Left lung (tissue), 10 donors: ENCODE data around the gene SAA2. TPM values are rescaled to one million over a fixed set of nuclear protein-coding genes. Genes with fewer than 3 reads are reported as not detected.
A peak's percentile ranks its signal among the peaks of the same experiment; 100 is the strongest.
"Not testable (repeated sequence)": the region's sequence is repeated elsewhere in the genome, so short reads cannot be mapped to it uniquely, and the experiment has no call there.

Experiments
- ATAC-seq: fragments of 200-7000 bp; cut with Tn5 transposase; one replicate; pipeline ENCODE4 v1.9.1; 2020; ENCODE audit warnings: moderate library complexity
- DNase-seq, 4 donors: peaks; one replicate each; pipeline ENCODE4 v3.0.0-alpha.2; 2013 to 2020
- H3K27ac ChIP-seq, 2 donors: fragments of 200-600 bp; sonication (generic) in 1 of 2; one replicate each; pipeline versions ENCODE4 v1.5.0 to v1.8.0; 2020 to 2021
- H3K27me3 ChIP-seq, 2 donors: fragments of 200-600 bp; sonication (generic) in 1 of 2; one replicate each; pipeline versions ENCODE4 v1.5.0 to v1.8.0; 2020 to 2021
- H3K36me3 ChIP-seq, 2 donors: fragments of 200-600 bp; sonication (generic) in 1 of 2; one replicate each; pipeline versions ENCODE4 v1.5.0 to v1.8.0; 2020 to 2021
- H3K4me1 ChIP-seq, 2 donors: fragments of 200-600 bp; one replicate each; pipeline ENCODE4 v1.8.0; 2021
- H3K4me3 ChIP-seq, 2 donors: fragments of 200-600 bp; sonication (generic) in 1 of 2; one replicate each; pipeline versions ENCODE4 v1.5.0 to v1.8.0; 2020 to 2021; ENCODE audit warnings: mild to moderate bottlenecking in 1 of 2
- H3K9me3 ChIP-seq, 2 donors: fragments of 200-600 bp; sonication (generic) in 1 of 2; one replicate each; pipeline versions ENCODE4 v1.5.0 to v1.8.0; 2020 to 2021
- CTCF ChIP-seq, 2 donors: fragments of 200-600 bp; sonication (generic) in 1 of 2; IDR thresholded peaks; one replicate each; pipeline versions ENCODE4 v1.5.0 to v1.8.0; 2021; ENCODE audit warnings: antibody characterized with exemption in 2 of 2
- intact Hi-C, 2 donors: fragments of 100-400 bp; cut with DNase I; formaldehyde crosslinking; loops; one replicate each; pipeline versions ENCODE4 v1.11.2 to v1.14.2; 2022
- polyA plus RNA-seq, 6 donors: library from polyadenylated mRNA; unstranded; fragments of 120-200 nt; gene quantifications; one replicate each; pipeline ENCODE4 v1.2.1, GENCODE V29; 2013; ENCODE audit not compliant: insufficient read length in 6 of 6
- total RNA-seq, 2 donors: library from RNA; stranded (reverse); fragmentation: NEBNext Ultra II Directional; extraction: Animal tissue kit (Norgen Biotek cat#: 25700); gene quantifications; one replicate each; pipeline ENCODE4 v1.2.1, GENCODE V29; 2021
- donor health status: DM: no; HTN: yes; CAD: no.
- donor health status: DM: no; HTN: no; CAD: no.

SAA2 gene
- total and polyA plus RNA-seq, 8 donors: 0.20 to 92.5 (median 0.23) TPM; not detected in 3

DNA sequence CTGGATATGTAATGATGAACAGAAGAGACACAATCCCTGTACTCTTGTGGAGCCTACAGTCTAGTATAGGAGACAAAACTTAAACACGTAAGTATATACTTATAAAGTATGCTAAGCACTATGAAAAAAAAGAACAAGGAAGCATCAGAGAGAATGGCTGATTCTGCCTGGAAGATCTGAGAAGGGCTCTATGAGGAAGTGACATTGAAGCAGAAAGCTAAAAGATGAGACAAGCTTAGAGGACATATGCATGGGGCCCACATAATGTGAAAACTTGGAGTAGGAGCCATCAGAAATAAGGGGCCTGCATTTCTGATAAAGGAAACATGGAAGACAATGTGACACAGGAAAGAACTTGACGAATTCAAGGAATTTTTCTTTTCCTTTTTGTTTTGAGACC lies 34.2 kb upstream of the SAA2 start:
- no peak overlapping the region for H3K4me3 ChIP-seq
- ATAC-seq: no peak
- H3K36me3 ChIP-seq: peaks cover 0 to 94% of the 10 kb centered on the region in 2 donors
- H3K4me1 ChIP-seq: no peaks in the 10 kb centered on the region
- H3K27ac ChIP-seq: no peak overlapping the region
- H3K27me3 ChIP-seq: no peaks in the 10 kb centered on the region
- intact Hi-C loops: no loop called here
- no peaks in the 10 kb centered on the region for H3K9me3 ChIP-seq
- no peak for TF ChIP-seq CTCF (IDR thresholded peaks at IDR 0.05)
- DNase-seq: no peak

DNA sequence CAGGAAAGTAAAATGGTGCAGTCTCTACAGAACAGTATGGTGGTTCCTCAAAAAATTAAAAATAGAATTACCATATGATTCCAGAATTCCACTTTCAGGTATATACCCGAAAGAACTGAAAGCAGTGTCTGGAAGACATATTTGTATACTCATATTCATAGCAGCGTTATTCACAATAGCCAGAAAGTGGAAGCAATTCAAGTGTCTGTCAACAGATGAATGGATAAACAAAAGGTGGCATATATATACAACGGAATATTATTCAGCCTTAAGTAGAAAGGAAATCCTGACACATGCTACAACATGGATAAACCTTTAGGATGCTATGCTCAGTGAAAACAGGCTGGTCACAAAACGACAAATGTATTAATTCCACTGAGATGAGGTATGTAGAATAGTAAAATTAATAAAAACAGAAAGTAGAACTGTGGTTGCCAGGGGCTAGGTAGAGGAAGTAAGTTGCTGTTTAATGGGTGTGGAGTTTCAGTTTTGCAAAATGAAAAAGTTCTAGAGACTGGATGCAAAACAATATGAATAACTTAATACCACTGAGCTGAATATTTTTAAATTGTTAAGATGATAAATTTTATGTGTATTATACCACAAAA lies 32.1 kb upstream of the SAA2 start:
- H3K4me1 ChIP-seq: no peaks in the 10 kb centered on the region
- H3K4me3 ChIP-seq: no peak overlapping the region
- peaks cover 0 to 73% of the 10 kb centered on the region in 2 donors for H3K36me3 ChIP-seq
- intact Hi-C loops: no loop called here
- DNase-seq (no peak), ATAC-seq (no peak)
- no peaks in the 10 kb centered on the region for H3K27me3 ChIP-seq
- H3K9me3 ChIP-seq: no peaks in the 10 kb centered on the region
- TF ChIP-seq CTCF (IDR thresholded peaks at IDR 0.05): no peak
- peak overlapping the region in 1 of 2 donors; percentile 53 for H3K27ac ChIP-seq

- Histone ChIP-seq H3K27ac (peak overlapping the region; percentile 28 to 62), H3K27me3 (no peaks in the 10 kb centered on the region), H3K36me3 (peaks cover 0 to 45% of the 10 kb centered on the region in 2 donors), H3K4me1 (no peaks in the 10 kb centered on the region), H3K9me3 (no peaks in the 10 kb centered on the region), H3K4me3 (no peak overlapping the region)
- TF ChIP-seq CTCF (IDR thresholded peaks at IDR 0.05): no peak
- ATAC-seq (peak; percentile 66), DNase-seq (peak in 1 of 4 donors; percentile 60)
- intact Hi-C loops: no loop called here
Observed at GRCh38 chr11:18277565-18278271, 29.2 kb upstream of the SAA2 start.

DNA sequence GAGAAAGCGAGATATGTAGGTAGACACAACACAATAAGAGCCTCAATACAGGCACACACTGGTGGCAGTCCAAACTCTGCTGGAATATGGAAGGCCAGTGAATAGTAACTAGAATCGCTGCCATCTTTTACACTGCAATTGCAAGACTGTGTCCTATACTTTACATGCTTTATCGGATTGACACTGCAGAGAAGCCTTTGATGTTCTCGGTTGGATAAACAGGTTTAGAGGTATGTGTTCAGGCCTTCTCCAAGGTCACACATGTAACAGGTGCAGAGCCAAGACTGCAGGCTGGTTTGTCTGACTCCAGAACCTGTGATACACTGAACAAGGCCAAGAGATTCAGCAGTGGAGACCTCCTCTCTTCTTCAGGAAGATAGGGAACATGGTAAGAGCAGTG lies 22.7 kb upstream of the SAA2 start:
- no peaks in the 10 kb centered on the region for H3K9me3 ChIP-seq
- H3K36me3 ChIP-seq: no peaks in the 10 kb centered on the region
- no peaks in the 10 kb centered on the region for H3K4me1 ChIP-seq
- TF ChIP-seq CTCF (IDR thresholded peaks at IDR 0.05): no peak
- DNase-seq (no peak), ATAC-seq (no peak)
- no peak overlapping the region for H3K27ac ChIP-seq
- H3K4me3 ChIP-seq: no peak overlapping the region
- intact Hi-C loops: no loop called here
- no peaks in the 10 kb centered on the region for H3K27me3 ChIP-seq

DNA sequence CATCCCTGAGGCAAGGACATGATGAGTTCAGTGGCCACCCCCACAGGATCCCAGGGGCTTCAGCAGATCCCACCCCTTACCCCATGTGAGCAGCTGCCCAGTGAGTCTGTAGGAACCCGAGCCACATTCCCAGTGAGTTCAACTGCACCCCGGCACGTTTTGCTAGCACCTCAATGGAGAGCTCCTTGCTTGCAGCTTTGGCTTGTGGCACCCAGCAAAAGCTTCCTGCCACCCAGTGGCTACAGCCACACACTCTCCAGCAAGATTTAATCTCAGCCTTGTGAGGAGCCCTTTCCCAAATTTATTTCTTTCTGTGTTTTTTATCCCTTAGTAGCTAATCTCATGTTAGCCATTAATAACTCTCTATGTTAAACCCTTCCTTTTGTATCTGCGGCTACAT lies 21.6 kb upstream of the SAA2 start:
- DNase-seq (no peak), ATAC-seq (no peak)
- H3K4me3 ChIP-seq: no peak overlapping the region
- H3K27ac ChIP-seq: no peak overlapping the region
- H3K36me3 ChIP-seq: no peaks in the 10 kb centered on the region
- peaks cover 0 to 10% of the 10 kb centered on the region in 2 donors for H3K4me1 ChIP-seq
- TF ChIP-seq CTCF (IDR thresholded peaks at IDR 0.05): no peak
- H3K27me3 ChIP-seq: no peaks in the 10 kb centered on the region
- no peaks in the 10 kb centered on the region for H3K9me3 ChIP-seq
- intact Hi-C loops: no loop called here

DNA sequence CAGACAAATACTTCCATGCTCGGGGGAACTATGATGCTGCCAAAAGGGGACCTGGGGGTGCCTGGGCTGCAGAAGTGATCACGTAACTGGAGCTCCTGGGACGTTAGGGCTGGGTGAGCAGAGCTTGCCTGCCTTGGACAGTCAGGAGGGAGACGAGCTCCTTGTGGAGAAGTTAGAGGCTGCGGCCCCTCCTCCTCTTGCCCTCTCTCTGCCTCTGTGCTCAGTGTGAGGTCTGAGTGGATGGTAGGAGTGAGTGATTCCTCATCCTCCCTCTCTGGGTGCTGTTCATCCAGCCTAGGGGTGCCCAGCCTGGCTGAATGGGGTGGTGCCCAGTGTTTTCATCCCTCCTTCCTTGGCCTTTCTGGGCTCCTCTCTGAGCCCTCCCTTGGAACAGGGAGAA lies 20.8 kb upstream of the SAA2 start:
- ATAC-seq, H3K27me3 ChIP-seq, H3K4me1 ChIP-seq, H3K27ac ChIP-seq, H3K9me3 ChIP-seq, DNase-seq, H3K36me3 ChIP-seq, H3K4me3 ChIP-seq, intact Hi-C loops: not testable (repeated sequence)

- H3K36me3 ChIP-seq, H3K27ac ChIP-seq, H3K9me3 ChIP-seq, DNase-seq, H3K4me3 ChIP-seq, H3K4me1 ChIP-seq, intact Hi-C loops, H3K27me3 ChIP-seq: not testable (repeated sequence)
- peak; percentile 39 for ATAC-seq
Observed at GRCh38 chr11:18267335-18268133, 19.1 kb upstream of the SAA2 start.
